Tibial nerve (tissue), 4 donors: ENCODE results near the gene FAM193B. TPM values are rescaled to one million over a fixed set of nuclear protein-coding genes. Genes with fewer than 3 reads are reported as not detected.
A peak's percentile ranks its signal among the peaks of the same experiment; 100 is the strongest.

ENCODE experiments used
- DNase-seq, 2 donors: peaks; one replicate each; pipeline ENCODE4 v3.0.0-alpha.2; 2019; ENCODE audit warnings: low spot score in 2 of 2
- H3K27ac ChIP-seq, 4 donors: fragments of 200-600 bp; sonication (generic) in 3 of 4; one replicate each; pipeline ENCODE4 v1.5.1; 2017 to 2019; ENCODE audit warnings: mild to moderate bottlenecking in 1 of 4
- H3K27me3 ChIP-seq, 2 donors: fragments of 200-600 bp; sonication (generic) in 1 of 2; one replicate each; pipeline versions ENCODE4 v1.5.1 to v1.6.0; 2017 to 2019
- H3K36me3 ChIP-seq, 3 donors: fragments of 200-600 bp; sonication (generic); one replicate each; pipeline ENCODE4 v1.5.1; 2018 to 2019
- H3K4me1 ChIP-seq, 4 donors: fragments of 200-600 bp; sonication (generic) in 3 of 4; one replicate each; pipeline ENCODE4 v1.5.1; 2017 to 2019
- H3K4me3 ChIP-seq, 4 donors: fragments of 200-600 bp; sonication (generic) in 3 of 4; one replicate each; pipeline ENCODE4 v1.5.1; 2017 to 2019; ENCODE audit warnings: mild to moderate bottlenecking in 1 of 4, moderate library complexity in 1 of 4
- H3K9me3 ChIP-seq, 4 donors: fragments of 200-600 bp; sonication (generic) in 3 of 4; one replicate each; pipeline ENCODE4 v1.5.1; 2017 to 2019
- CTCF ChIP-seq, 5 experiments: fragments of 200-600 bp in 3 of 5; fragments of 450-650 bp in 2 of 5; sonication (generic) in 3 of 5; IDR thresholded peaks; one replicate each; pipeline ENCODE4 v1.5.1; 2016 to 2019; ENCODE audit warnings: antibody characterized with exemption in 5 of 5, mild to moderate bottlenecking in 3 of 5, moderate library complexity in 2 of 5
- EP300 ChIP-seq, 2 donors: sonication (generic); formaldehyde crosslinking; IDR thresholded peaks; one replicate each; pipeline ENCODE4 v1.6.1; 2017; ENCODE audit warnings: antibody characterized with exemption in 2 of 2, mild to moderate bottlenecking in 1 of 2
- POLR2A ChIP-seq, 2 donors: fragments of 450-650 bp; IDR thresholded peaks; one replicate each; pipeline ENCODE4 v1.6.1; 2017; ENCODE audit warnings: antibody characterized with exemption in 2 of 2, mild to moderate bottlenecking in 2 of 2, moderate library complexity in 2 of 2
- WGBS, 2 donors: methylation state at CpG; one replicate each; pipeline ENCODE4 v1.1.5; 2018; 5-methylcytosine and 5-hydroxymethylcytosine counted together
- total RNA-seq, 4 donors: library from RNA; depleted of rRNA; stranded (reverse); fragments of >200 nt; gene quantifications; one replicate each; pipeline ENCODE4 v1.1.0, GENCODE V29; 2016

FAM193B gene
- total RNA-seq, 4 donors from 2014 or later: 82.4 to 152 (median 115) TPM

GRCh38 chr5:177595991-177596774 lies 41.8 kb upstream of the FAM193B start:
- WGBS, 2 donors: 93 to 97% methylated on average over 2 of the region's 2 CpGs
- TF ChIP-seq CTCF (IDR thresholded peaks at IDR 0.05): no peak
- no peak for TF ChIP-seq POLR2A (IDR thresholded peaks at IDR 0.05)
- no peak for TF ChIP-seq EP300 (IDR thresholded peaks at IDR 0.05)
- DNase-seq: no peak
- Histone ChIP-seq H3K9me3 (no peaks in the 10 kb centered on the region), H3K27me3 (no peaks in the 10 kb centered on the region), H3K4me3 (no peak overlapping the region), H3K27ac (no peak overlapping the region), H3K4me1 (peaks cover 0 to 36% (median 20%) of the 10 kb centered on the region in 4 donors), H3K36me3 (peaks cover 0 to 40% (median 11%) of the 10 kb centered on the region in 3 donors)

GRCh38 chr5:177595026-177595585 lies 40.7 kb upstream of the FAM193B start:
- Histone ChIP-seq H3K9me3 (no peaks in the 10 kb centered on the region), H3K4me1 (peaks cover 0 to 28% (median 13%) of the 10 kb centered on the region in 4 donors), H3K4me3 (no peak overlapping the region), H3K36me3 (peaks cover 0 to 40% (median 11%) of the 10 kb centered on the region in 3 donors), H3K27ac (no peak overlapping the region), H3K27me3 (peaks cover 0 to 3% of the 10 kb centered on the region in 2 donors)
- DNase-seq: no peak
- 96% methylated on average over 8 of the region's 8 CpGs for WGBS, 2 donors
- TF ChIP-seq EP300 (IDR thresholded peaks at IDR 0.05) (no peak), CTCF (IDR thresholded peaks at IDR 0.05) (no peak)

DNA sequence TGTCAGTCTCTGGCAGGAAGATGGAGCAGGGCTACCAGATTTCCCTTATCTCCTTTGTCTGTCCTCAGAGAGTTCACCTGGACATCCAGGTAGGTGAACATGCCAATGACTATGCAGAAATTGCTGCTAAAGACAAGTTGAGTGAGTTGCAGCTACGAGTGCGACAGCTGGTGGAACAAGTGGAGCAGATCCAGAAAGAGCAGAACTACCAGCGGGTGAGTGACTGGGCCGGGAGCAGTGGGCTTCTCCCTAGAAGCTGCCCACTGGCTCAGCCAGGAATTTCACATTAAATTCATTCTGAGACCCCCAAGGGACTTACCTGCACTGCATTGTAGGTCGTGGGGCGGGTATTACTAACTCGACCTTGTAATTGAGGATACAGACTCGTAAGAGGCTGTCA lies 39.7 kb upstream of the FAM193B start:
- peaks cover 0 to 40% (median 11%) of the 10 kb centered on the region in 3 donors for H3K36me3 ChIP-seq
- no peak overlapping the region for H3K4me3 ChIP-seq
- WGBS, 2 donors: 91 to 92% methylated on average over 8 of the region's 8 CpGs
- DNase-seq: no peak
- H3K9me3 ChIP-seq: no peaks in the 10 kb centered on the region
- TF ChIP-seq POLR2A (IDR thresholded peaks at IDR 0.05) (no peak), EP300 (IDR thresholded peaks at IDR 0.05) (no peak), CTCF (IDR thresholded peaks at IDR 0.05) (no peak)
- peaks cover 0 to 6% of the 10 kb centered on the region in 2 donors for H3K27me3 ChIP-seq
- no peak overlapping the region for H3K27ac ChIP-seq
- H3K4me1 ChIP-seq: peaks cover 0 to 25% (median 11%) of the 10 kb centered on the region in 4 donors

- H3K4me1 ChIP-seq: peaks cover 0 to 22% (median 11%) of the 10 kb centered on the region in 4 donors
- H3K9me3 ChIP-seq: no peaks in the 10 kb centered on the region
- no peak overlapping the region for H3K4me3 ChIP-seq
- no peak overlapping the region for H3K27ac ChIP-seq
- TF ChIP-seq CTCF (IDR thresholded peaks at IDR 0.05): no peak
- no peak for TF ChIP-seq EP300 (IDR thresholded peaks at IDR 0.05)
- TF ChIP-seq POLR2A (IDR thresholded peaks at IDR 0.05): no peak
- no peak for DNase-seq
- WGBS, 2 donors: 79 to 93% methylated on average over 3 of the region's 3 CpGs
- peaks cover 0 to 8% of the 10 kb centered on the region in 2 donors for H3K27me3 ChIP-seq
- H3K36me3 ChIP-seq: peaks cover 0 to 40% (median 11%) of the 10 kb centered on the region in 3 donors
These were observed 39.1 kb upstream of the FAM193B start for GRCh38 chr5:177593511-177593910.

DNA sequence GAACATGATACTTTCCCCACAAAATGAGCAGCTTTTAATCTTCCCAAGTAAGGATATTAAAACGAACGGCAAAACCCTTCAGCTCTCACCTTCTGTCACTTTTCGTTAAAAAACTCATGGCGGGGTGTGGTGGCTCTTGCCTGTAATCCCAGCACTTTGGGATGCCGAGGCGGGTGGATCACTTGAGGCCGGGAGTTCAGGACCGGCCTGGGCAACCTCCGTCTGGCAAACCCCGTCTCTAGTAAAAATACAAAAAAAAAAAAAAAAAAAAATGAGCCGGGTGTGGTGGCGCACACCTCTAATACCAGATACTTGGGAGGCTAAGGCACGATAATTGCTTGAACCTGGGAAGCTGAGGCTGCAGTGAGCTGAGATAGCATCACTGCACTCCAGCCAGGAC lies 38.5 kb upstream of the FAM193B start:
- TF ChIP-seq CTCF (IDR thresholded peaks at IDR 0.05): no peak
- TF ChIP-seq EP300 (IDR thresholded peaks at IDR 0.05): no peak
- TF ChIP-seq POLR2A (IDR thresholded peaks at IDR 0.05): no peak
- H3K27me3 ChIP-seq: peaks cover 0 to 11% of the 10 kb centered on the region in 2 donors
- peak overlapping the region; percentile 72 to 92 (median 84) for H3K4me3 ChIP-seq
- peaks cover 0 to 40% (median 11%) of the 10 kb centered on the region in 3 donors for H3K36me3 ChIP-seq
- no peak for DNase-seq
- peaks cover 0 to 22% (median 11%) of the 10 kb centered on the region in 4 donors for H3K4me1 ChIP-seq
- WGBS, 2 donors: 81 to 83% methylated on average over 13 of the region's 13 CpGs
- peak overlapping the region in 1 of 4 donors; percentile 89 for H3K27ac ChIP-seq
- no peaks in the 10 kb centered on the region for H3K9me3 ChIP-seq
